GM23338 (cell line): ENCODE measurements around the gene GRIN3A. TPM values are rescaled to one million over a fixed set of nuclear protein-coding genes. Genes with fewer than 3 reads are reported as not detected.

ENCODE experiments used
- ATAC-seq: fragments of 200-7000 bp; cut with Tn5 transposase; 3 replicates; pipeline ENCODE4 v1.9.1; 2020
- DNase-seq: peaks from one replicate; pipeline ENCODE4 v3.0.0-alpha.2; 2015; ENCODE audit warnings: low spot score
- H2AFZ ChIP-seq: fragments of 200-600 bp; sonication (generic); 2 replicates; pipeline ENCODE4 v1.8.0; 2016; ENCODE audit warnings: antibody characterized with exemption, mild to moderate bottlenecking, moderate library complexity
- H3F3A ChIP-seq: fragments of 200-600 bp; sonication (generic); replicated peaks from 2 replicates; pipeline ENCODE4 v1.8.0; 2017; ENCODE audit warnings: antibody characterized with exemption, mixed run types, low read depth
- H3K27ac ChIP-seq: fragments of 200-600 bp; sonication (generic); 2 replicates; pipeline ENCODE4 v1.6.1; 2016; ENCODE audit warnings: low read depth
- H3K27me3 ChIP-seq: fragments of 200-600 bp; sonication (generic); 2 replicates; pipeline ENCODE4 v1.8.0; 2016; ENCODE audit warnings: mild to moderate bottlenecking, mixed run types, moderate library complexity; ENCODE audit not compliant: insufficient read depth
- H3K36me3 ChIP-seq: fragments of 200-600 bp; sonication (generic); 2 replicates; pipeline ENCODE4 v1.8.0; 2016; ENCODE audit warnings: mild to moderate bottlenecking; ENCODE audit not compliant: insufficient read depth
- H3K4me1 ChIP-seq: fragments of 200-600 bp; sonication (generic); 2 replicates; pipeline ENCODE4 v1.8.0; 2016; ENCODE audit warnings: mild to moderate bottlenecking, moderate library complexity; ENCODE audit not compliant: insufficient read depth
- H3K4me2 ChIP-seq: fragments of 200-600 bp; sonication (generic); 2 replicates; pipeline ENCODE4 v1.7.1; 2017; ENCODE audit warnings: mixed run types
- H3K4me3 ChIP-seq: fragments of 200-600 bp; sonication (generic); 2 replicates; pipeline ENCODE4 v1.6.1; 2016; ENCODE audit warnings: mixed run types
- H3K79me2 ChIP-seq: fragments of 200-600 bp; sonication (generic); replicated peaks from 2 replicates; pipeline ENCODE4 v1.8.0; 2017; ENCODE audit warnings: mild to moderate bottlenecking; ENCODE audit not compliant: insufficient read depth
- H3K9me2 ChIP-seq: fragments of 200-600 bp; sonication (generic); 2 replicates; pipeline ENCODE4 v1.8.0; 2017; ENCODE audit not compliant: insufficient read depth
- H4K20me1 ChIP-seq: fragments of 200-600 bp; sonication (generic); replicated peaks from 2 replicates; pipeline ENCODE4 v1.8.0; 2017; ENCODE audit warnings: mild to moderate bottlenecking; ENCODE audit not compliant: insufficient read depth
- H3K27ac Mint-ChIP-seq: 2 replicates; pipeline ENCODE4 v1.8.0; 2020; ENCODE audit warnings: inconsistent platforms, mild to moderate bottlenecking, moderate library complexity, mixed read lengths
- H3K27me3 Mint-ChIP-seq: 3 replicates; pipeline ENCODE4 v1.8.0; 2022; ENCODE audit warnings: low read depth, mild to moderate bottlenecking, moderate library complexity, mixed read lengths, inconsistent platforms; ENCODE audit not compliant: insufficient read depth, poor library complexity
- H3K36me3 Mint-ChIP-seq: 3 replicates; pipeline ENCODE4 v1.8.0; 2021; ENCODE audit warnings: low read depth, mild to moderate bottlenecking, inconsistent platforms, moderate library complexity, mixed read lengths
- H3K4me1 Mint-ChIP-seq: 3 replicates; pipeline ENCODE4 v1.8.0; 2020; ENCODE audit warnings: mild to moderate bottlenecking, inconsistent platforms, mixed read lengths
- H3K4me3 Mint-ChIP-seq: 3 replicates; pipeline ENCODE4 v1.8.0; 2021; ENCODE audit warnings: moderate library complexity, mild to moderate bottlenecking, inconsistent platforms, mixed read lengths
- H3K9me3 Mint-ChIP-seq: 3 replicates; pipeline ENCODE4 v1.8.0; 2020; ENCODE audit warnings: moderate library complexity, mild to moderate bottlenecking, inconsistent platforms, mixed read lengths
- EZH2 ChIP-seq: fragments of 200-600 bp; sonication (generic); IDR thresholded peaks from one replicate; pipeline ENCODE4 v1.8.0; 2017; ENCODE audit warnings: antibody characterized with exemption, mild to moderate bottlenecking, low read depth; ENCODE audit not compliant: unreplicated experiment
- EZH2phosphoT487 ChIP-seq: fragments of 200-600 bp; sonication (generic); IDR thresholded peaks from one replicate; pipeline ENCODE4 v1.8.1; 2018; ENCODE audit warnings: antibody characterized with exemption; ENCODE audit not compliant: unreplicated experiment
- JUNB ChIP-seq: IDR thresholded peaks from one replicate; pipeline ENCODE4 v1.6.1; 2016; ENCODE audit warnings: antibody characterized with exemption; ENCODE audit not compliant: unreplicated experiment
- NANOG ChIP-seq: IDR thresholded peaks from 2 replicates; pipeline ENCODE4 v1.6.1; 2016; ENCODE audit warnings: antibody characterized with exemption, borderline replicate concordance
- POLR2AphosphoS5 ChIP-seq: IDR thresholded peaks from 2 replicates; pipeline ENCODE4 v1.6.1; 2016; ENCODE audit warnings: antibody characterized with exemption, low read depth
- STAT1 ChIP-seq: IDR thresholded peaks from one replicate; pipeline ENCODE4 v1.6.1; 2016; ENCODE audit warnings: antibody characterized with exemption; ENCODE audit not compliant: unreplicated experiment
- ZNF331 ChIP-seq: fragments of 250-450 bp; sonication (Bioruptor Pico); IDR thresholded peaks from 2 replicates; pipeline ENCODE4 v1.5.0; 2020; ENCODE audit warnings: low read depth, mild to moderate bottlenecking, moderate library complexity
- polyA plus RNA-seq: library from polyadenylated mRNA; unstranded; fragments of >200 nt; fragmentation: Nextera tagmentation; extraction: Ambion mirVana; gene quantifications from 2 replicates; pipeline ENCODE4 v1.2.1, GENCODE V29; 2016
- total RNA-seq: library from RNA; depleted of rRNA; stranded (reverse); fragments of >200 nt; shearing (Covaris generic); gene quantifications from 2 replicates; pipeline ENCODE4 v1.2.3, GENCODE V29; 2014
- TF ChIP-seq, protein P1 (sequence below): IDR thresholded peaks from one replicate; pipeline ENCODE4 v1.6.1; 2018; ENCODE audit warnings: antibody characterized with exemption; ENCODE audit not compliant: unreplicated experiment
- TF ChIP-seq, protein P2 (sequence below), 2 experiments: fragments of 200-600 bp in 1 of 2; sonication (generic) in 1 of 2; conservative IDR thresholded peaks; 2 replicates each; pipeline versions ENCODE4 v1.5.1 to v1.6.1; 2016 to 2017; ENCODE audit warnings: antibody characterized with exemption in 2 of 2, low read depth in 2 of 2, mild to moderate bottlenecking in 2 of 2, moderate library complexity in 1 of 2
- TF ChIP-seq, protein P3 (sequence below): fragments of 250-450 bp; sonication (Bioruptor Pico); IDR thresholded peaks from 2 replicates; pipeline ENCODE4 v1.5.0; 2020; ENCODE audit warnings: mild to moderate bottlenecking, moderate library complexity

Gene GRIN3A
- total and polyA plus RNA-seq, 2 experiments from 2014 or later = 0.03 to 0.05 TPM

DNA sequence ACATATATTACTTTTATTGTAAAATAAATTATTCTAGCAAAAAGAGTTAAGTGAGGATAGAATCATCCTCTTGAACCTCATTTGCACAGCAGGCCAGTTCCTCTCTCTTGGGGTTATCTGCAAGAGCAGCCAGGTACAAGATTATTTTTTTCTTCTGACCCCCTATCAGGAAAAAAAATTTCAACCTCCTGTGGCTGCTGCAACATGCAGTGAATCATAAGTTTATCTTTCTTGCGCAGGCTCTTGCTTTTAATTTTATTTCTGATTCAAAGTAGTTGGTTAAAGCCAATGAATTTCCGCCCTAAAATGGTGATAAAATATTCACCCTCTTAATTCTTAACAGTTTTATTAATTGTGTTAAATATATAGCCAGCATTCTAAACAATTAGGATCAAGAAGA lies 74.0 kb downstream of the GRIN3A start:
- Mint-ChIP-seq H3K27ac (no peak overlapping the region), H3K27me3 (peaks cover 2% of the 10 kb centered on the region), H3K9me3 (no peaks in the 10 kb centered on the region), H3K36me3 (no peaks in the 10 kb centered on the region), H3K4me3 (no peak overlapping the region), H3K4me1 (peaks cover 13% of the 10 kb centered on the region)
- Histone ChIP-seq H3K4me2 (no peak overlapping the region), H3K79me2 (no peaks in the 10 kb centered on the region), H3K4me3 (no peak overlapping the region), H3K27me3 (no peaks in the 10 kb centered on the region), H3K9me2 (no peaks in the 10 kb centered on the region), H4K20me1 (no peaks in the 10 kb centered on the region), H2AFZ (no peak overlapping the region), H3K4me1 (peaks cover 14% of the 10 kb centered on the region; the same call in 1 of the 2 replicates), H3F3A (no peaks in the 10 kb centered on the region), H3K36me3 (no peaks in the 10 kb centered on the region), H3K27ac (no peak overlapping the region)
- ATAC-seq (no peak), DNase-seq (no peak)
- TF ChIP-seq ZNF331 (CRISPR knock-in tag) (no peak), NANOG (no peak), JUNB (no peak), STAT1 (no peak), POLR2AphosphoS5 (no peak), EZH2phosphoT487 (no peak), EZH2 (no peak)
- TF ChIP-seq, protein P1, sequence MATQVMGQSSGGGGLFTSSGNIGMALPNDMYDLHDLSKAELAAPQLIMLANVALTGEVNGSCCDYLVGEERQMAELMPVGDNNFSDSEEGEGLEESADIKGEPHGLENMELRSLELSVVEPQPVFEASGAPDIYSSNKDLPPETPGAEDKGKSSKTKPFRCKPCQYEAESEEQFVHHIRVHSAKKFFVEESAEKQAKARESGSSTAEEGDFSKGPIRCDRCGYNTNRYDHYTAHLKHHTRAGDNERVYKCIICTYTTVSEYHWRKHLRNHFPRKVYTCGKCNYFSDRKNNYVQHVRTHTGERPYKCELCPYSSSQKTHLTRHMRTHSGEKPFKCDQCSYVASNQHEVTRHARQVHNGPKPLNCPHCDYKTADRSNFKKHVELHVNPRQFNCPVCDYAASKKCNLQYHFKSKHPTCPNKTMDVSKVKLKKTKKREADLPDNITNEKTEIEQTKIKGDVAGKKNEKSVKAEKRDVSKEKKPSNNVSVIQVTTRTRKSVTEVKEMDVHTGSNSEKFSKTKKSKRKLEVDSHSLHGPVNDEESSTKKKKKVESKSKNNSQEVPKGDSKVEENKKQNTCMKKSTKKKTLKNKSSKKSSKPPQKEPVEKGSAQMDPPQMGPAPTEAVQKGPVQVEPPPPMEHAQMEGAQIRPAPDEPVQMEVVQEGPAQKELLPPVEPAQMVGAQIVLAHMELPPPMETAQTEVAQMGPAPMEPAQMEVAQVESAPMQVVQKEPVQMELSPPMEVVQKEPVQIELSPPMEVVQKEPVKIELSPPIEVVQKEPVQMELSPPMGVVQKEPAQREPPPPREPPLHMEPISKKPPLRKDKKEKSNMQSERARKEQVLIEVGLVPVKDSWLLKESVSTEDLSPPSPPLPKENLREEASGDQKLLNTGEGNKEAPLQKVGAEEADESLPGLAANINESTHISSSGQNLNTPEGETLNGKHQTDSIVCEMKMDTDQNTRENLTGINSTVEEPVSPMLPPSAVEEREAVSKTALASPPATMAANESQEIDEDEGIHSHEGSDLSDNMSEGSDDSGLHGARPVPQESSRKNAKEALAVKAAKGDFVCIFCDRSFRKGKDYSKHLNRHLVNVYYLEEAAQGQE = no peak
- TF ChIP-seq, protein P2, sequence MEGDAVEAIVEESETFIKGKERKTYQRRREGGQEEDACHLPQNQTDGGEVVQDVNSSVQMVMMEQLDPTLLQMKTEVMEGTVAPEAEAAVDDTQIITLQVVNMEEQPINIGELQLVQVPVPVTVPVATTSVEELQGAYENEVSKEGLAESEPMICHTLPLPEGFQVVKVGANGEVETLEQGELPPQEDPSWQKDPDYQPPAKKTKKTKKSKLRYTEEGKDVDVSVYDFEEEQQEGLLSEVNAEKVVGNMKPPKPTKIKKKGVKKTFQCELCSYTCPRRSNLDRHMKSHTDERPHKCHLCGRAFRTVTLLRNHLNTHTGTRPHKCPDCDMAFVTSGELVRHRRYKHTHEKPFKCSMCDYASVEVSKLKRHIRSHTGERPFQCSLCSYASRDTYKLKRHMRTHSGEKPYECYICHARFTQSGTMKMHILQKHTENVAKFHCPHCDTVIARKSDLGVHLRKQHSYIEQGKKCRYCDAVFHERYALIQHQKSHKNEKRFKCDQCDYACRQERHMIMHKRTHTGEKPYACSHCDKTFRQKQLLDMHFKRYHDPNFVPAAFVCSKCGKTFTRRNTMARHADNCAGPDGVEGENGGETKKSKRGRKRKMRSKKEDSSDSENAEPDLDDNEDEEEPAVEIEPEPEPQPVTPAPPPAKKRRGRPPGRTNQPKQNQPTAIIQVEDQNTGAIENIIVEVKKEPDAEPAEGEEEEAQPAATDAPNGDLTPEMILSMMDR (conservative IDR thresholded peaks at IDR 0.05; ENCODE audit: low read depth in 2 of 2) = no peak
- TF ChIP-seq, protein P3, sequence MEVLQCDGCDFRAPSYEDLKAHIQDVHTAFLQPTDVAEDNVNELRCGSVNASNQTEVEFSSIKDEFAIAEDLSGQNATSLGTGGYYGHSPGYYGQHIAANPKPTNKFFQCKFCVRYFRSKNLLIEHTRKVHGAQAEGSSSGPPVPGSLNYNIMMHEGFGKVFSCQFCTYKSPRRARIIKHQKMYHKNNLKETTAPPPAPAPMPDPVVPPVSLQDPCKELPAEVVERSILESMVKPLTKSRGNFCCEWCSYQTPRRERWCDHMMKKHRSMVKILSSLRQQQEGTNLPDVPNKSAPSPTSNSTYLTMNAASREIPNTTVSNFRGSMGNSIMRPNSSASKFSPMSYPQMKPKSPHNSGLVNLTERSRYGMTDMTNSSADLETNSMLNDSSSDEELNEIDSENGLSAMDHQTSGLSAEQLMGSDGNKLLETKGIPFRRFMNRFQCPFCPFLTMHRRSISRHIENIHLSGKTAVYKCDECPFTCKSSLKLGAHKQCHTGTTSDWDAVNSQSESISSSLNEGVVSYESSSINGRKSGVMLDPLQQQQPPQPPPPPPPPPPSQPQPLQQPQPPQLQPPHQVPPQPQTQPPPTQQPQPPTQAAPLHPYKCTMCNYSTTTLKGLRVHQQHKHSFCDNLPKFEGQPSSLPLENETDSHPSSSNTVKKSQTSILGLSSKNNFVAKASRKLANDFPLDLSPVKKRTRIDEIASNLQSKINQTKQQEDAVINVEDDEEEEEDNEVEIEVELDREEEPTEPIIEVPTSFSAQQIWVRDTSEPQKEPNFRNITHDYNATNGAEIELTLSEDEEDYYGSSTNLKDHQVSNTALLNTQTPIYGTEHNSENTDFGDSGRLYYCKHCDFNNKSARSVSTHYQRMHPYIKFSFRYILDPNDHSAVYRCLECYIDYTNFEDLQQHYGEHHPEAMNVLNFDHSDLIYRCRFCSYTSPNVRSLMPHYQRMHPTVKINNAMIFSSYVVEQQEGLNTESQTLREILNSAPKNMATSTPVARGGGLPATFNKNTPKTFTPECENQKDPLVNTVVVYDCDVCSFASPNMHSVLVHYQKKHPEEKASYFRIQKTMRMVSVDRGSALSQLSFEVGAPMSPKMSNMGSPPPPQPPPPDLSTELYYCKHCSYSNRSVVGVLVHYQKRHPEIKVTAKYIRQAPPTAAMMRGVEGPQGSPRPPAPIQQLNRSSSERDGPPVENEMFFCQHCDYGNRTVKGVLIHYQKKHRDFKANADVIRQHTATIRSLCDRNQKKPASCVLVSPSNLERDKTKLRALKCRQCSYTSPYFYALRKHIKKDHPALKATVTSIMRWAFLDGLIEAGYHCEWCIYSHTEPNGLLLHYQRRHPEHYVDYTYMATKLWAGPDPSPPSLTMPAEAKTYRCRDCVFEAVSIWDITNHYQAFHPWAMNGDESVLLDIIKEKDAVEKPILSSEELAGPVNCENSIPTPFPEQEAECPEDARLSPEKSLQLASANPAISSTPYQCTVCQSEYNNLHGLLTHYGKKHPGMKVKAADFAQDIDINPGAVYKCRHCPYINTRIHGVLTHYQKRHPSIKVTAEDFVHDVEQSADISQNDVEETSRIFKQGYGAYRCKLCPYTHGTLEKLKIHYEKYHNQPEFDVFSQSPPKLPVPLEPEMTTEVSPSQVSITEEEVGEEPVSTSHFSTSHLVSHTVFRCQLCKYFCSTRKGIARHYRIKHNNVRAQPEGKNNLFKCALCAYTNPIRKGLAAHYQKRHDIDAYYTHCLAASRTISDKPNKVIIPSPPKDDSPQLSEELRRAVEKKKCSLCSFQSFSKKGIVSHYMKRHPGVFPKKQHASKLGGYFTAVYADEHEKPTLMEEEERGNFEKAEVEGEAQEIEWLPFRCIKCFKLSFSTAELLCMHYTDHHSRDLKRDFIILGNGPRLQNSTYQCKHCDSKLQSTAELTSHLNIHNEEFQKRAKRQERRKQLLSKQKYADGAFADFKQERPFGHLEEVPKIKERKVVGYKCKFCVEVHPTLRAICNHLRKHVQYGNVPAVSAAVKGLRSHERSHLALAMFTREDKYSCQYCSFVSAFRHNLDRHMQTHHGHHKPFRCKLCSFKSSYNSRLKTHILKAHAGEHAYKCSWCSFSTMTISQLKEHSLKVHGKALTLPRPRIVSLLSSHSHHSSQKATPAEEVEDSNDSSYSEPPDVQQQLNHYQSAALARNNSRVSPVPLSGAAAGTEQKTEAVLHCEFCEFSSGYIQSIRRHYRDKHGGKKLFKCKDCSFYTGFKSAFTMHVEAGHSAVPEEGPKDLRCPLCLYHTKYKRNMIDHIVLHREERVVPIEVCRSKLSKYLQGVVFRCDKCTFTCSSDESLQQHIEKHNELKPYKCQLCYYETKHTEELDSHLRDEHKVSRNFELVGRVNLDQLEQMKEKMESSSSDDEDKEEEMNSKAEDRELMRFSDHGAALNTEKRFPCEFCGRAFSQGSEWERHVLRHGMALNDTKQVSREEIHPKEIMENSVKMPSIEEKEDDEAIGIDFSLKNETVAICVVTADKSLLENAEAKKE (CRISPR knock-in tag) = no peak
